Forelimb muscle (tissue), 1 donor: ENCODE results near the gene ZNF302. TPM values are rescaled to one million over a fixed set of nuclear protein-coding genes. Genes with fewer than 3 reads are reported as not detected.
"Not testable (repeated sequence)": the region's sequence is repeated elsewhere in the genome, so short reads cannot be mapped to it uniquely, and the experiment has no call there.

Experiments used
- DNase-seq: peaks from one replicate; pipeline ENCODE4 v3.0.0-alpha.2; 2013; ENCODE audit warnings: low read depth
- polyA plus RNA-seq: library from polyadenylated mRNA; unstranded; fragments of 120-200 nt; gene quantifications from one replicate; pipeline ENCODE4 v1.2.1, GENCODE V29; 2013; ENCODE audit not compliant: insufficient read length

The ZNF302 gene
- polyA plus RNA-seq, result 58.9 TPM

DNA sequence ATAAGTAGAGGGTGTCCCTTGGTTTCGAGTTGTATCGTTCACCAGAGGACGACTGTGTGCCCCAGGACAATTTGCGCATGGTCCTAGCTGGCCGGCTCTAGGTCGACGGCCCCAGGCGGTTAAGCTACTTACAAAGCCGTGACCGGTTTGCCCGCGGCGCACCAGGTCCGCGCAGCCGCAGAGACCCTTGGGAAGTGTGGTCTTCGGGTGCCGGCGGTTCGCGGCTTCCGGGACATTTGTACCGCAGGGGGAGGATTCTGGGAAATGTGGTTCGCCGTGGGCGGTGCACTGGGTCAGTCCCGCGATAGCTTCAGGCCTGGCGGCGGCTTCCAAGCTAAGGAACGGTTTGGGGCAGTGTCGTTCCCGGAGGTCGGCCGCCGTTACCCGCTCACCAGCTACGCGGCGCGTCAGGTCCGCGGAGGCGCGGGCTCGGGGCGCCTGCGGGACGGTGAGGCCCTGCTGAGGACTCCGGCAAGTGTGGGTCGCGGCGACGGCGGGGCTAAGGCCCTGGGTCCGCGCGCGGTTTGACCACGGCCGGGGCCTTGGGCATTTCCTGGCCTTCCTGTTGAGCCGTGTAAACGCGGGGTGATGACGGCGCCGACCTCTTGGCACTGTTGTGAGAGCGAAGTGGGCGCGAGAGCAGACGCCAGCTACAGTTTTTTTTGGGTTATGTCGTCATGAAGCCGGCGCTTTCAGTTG is at the start of gene ZNF302:
ZNF302 (plus strand) TSS at position 293 of the 699 bp plus-strand sequence. CDS start 1,127 bp downstream, outside the sequence.
- peak; percentile 95 for DNase-seq

DNA sequence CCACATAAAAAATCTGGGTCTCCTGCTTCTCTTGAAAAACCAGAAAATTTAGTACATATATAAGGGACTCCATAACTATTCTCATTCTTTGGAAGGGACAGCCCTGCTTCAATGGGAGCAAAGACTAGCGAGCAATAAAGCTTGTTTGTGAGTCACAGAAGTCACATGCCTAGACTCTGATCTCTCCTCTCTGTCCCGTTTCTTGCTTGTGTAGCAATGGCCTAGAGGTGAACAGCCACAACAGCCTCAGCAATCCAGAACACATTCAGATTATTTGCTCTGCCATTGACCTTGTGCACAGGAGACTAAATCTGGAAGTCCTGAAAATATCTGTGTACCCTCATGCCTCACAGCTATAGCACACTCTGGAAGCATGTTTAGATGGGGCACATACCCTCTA is 43.7 kb upstream of the ZNF302 start:
- DNase-seq, result no peak

- peak; percentile 14 for DNase-seq
Measured at GRCh38 chr19:34639491-34640085, 37.9 kb upstream of the ZNF302 start.

DNA sequence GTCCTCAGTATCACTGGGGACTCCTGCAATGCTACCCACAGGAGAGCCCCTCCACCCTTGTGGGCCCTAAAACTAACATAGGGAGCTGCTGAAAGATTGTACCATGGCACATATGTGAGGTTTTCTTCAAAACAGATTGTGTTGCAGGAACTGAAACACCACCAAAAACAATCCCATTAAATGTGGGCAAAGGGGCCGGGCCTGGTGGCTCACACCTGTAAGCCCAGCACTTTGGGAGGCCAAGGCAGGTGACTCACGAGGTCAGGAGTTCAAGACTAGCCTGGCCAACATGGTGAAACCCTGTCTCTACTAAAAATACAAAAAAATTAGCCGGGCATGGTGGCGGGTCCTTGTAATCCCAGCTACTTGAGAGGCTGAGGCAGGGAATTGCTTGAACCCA is 35.2 kb upstream of the ZNF302 start:
- no peak for DNase-seq

- no peak for DNase-seq
Measured at GRCh38 chr19:34644991-34645461, 32.5 kb upstream of the ZNF302 start.

GRCh38 chr19:34645551-34645950 is 31.9 kb upstream of the ZNF302 start:
- DNase-seq, result peak; percentile 8

DNA sequence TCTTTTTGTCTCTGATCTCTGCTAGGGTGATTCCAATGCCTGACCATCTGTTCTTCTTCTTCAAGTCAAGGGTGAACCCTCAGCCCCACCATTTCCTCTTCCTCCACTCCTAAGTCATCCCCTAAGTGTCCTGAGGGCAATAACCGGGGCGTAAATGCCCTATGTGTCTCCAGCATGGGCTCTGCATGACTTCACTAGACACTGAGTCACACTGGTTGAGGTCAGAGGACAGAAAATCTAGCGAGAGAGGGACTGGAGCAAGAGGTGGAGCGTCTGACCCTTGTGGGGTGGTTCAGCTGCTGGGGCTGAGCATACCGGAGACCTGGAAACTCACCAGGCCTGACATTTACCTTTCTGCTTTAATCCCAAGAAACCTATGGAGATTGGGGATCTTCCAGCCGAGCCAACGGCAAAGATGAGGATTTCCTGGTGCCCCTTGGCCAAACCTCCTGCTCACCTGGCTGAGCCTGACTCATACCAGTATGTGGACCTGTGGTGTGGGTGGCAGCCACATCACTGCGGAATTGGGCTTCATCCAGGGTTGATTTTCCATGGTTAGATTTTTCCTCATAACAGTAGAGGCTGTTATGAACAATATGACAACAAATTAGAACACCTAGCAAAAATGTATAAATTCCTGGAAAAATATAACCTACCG is 27.5 kb upstream of the ZNF302 start:
- no peak for DNase-seq

GRCh38 chr19:34651747-34652146 is 25.7 kb upstream of the ZNF302 start:
- no peak for DNase-seq

DNA sequence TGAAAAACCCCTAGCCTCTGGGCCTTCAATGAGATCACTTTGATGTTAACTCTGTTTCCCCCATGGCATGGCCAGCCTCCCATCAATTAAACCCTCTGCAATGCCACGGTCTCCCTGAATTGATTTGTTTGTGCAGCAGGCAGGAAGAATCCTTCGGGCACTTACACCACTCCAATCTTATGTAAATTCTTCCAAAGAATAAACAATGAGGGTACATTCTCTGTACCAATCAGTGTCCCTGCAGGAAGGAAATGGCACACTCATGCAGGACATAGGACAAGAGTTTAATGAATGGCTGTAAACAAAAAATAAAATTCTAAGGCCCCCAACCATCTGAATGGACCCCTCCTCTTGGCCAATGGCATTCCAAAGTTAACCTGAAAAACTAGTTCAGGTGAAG is 22.7 kb upstream of the ZNF302 start:
- DNase-seq, result no peak

DNA sequence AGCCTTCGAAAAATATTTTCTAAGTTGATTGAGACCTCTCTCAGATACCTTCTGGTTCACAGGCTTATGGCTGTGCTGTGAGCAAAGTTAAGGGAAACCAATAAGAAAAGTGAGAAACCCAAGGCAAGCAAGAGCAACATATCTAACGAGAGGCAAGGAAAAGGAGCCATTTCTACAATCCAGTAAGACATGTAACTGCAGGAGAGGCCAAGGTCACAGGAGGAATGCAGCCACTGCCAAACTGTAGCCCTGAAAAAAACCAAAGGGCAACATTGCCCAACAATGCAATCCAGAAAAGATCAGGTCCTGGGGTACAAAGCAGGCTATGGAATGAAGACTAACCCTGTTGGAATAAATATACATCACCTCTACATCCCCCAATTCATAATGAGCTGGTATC is 21.8 kb upstream of the ZNF302 start:
- no peak for DNase-seq

DNA sequence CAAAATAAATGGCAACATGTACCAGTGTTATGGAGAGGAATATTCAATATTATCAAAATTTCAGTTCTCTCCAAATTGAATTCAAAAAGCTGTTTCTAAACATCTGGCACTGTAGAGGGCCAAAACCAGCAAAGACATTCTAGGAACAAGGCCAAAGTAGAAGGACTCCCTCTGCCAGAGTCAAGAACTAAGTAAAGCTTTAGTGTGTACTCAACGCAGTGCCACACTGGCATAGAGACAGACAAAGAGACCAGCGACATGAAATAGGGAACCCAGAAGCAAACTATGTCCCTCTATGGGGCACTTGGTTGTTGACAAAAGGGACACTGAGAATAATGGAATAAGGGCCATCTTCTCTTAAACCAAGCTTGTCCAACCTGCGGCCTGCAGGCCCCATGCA is 16.1 kb upstream of the ZNF302 start:
- DNase-seq, result no peak

DNA sequence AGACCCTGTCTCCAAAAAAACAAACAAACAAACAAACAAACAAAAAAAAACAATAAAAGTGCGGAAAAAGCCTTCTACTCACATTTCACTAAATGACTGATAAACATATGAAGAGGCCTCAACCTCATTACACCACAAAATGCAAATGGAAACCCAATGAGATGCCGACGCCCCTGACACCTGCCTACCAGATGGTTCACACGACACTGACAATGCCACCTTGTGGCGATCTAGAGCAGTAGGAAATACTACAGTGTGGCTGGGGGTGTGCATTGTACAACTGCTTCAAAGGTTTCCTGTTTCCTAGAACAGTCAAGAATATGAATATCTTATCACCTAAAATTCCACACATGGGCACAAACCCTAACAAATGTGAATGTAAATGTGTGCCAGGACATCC is 14.6 kb upstream of the ZNF302 start:
- DNase-seq, result no peak

DNA sequence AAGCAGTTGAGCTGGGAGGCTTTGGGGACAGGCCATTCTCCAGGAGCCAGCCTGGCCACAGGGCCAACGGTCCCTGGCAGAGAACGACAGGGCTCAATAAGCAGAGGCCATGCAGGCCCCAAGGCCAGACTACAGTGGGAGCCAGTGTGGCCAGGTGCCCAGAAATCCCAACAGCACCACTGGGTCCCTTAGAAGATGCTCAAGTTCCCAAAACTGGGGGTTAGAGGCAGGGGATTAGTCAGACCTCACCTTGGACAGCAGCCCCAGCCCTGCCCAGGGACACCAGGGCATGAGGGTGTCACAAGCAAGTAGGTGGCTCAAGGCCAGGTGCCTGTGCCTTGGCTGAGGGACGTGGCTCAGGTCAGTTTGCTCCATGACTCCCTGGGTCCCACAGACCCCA is 13.3 kb upstream of the ZNF302 start:
- DNase-seq, result no peak

- no peak for DNase-seq
Measured at GRCh38 chr19:34664870-34665269, 12.6 kb upstream of the ZNF302 start.

GRCh38 chr19:34665275-34665674 is 12.2 kb upstream of the ZNF302 start:
- not testable (repeated sequence) for DNase-seq

- DNase-seq, result no peak
Measured at GRCh38 chr19:34666200-34666957, 11.1 kb upstream of the ZNF302 start.

GRCh38 chr19:34666958-34667265 is 10.6 kb upstream of the ZNF302 start:
- no peak for DNase-seq

GRCh38 chr19:34667349-34668076 is 10.0 kb upstream of the ZNF302 start:
- no peak for DNase-seq

- DNase-seq, result not testable (repeated sequence)
Measured at GRCh38 chr19:34668077-34668689, 9.3 kb upstream of the ZNF302 start.

- not testable (repeated sequence) for DNase-seq
Measured at GRCh38 chr19:34668690-34669089, 8.8 kb upstream of the ZNF302 start.

- DNase-seq, result no peak
Measured at GRCh38 chr19:34669305-34669704, 8.2 kb upstream of the ZNF302 start.
